ENCODE measurements around the gene NXN. TPM values are rescaled to one million over a fixed set of nuclear protein-coding genes. Genes with fewer than 3 reads are reported as not detected.

The NXN gene
- total RNA-seq, 3 donors from 2014 or later = 5.3 to 98.1 (median 9.7) TPM

DNA sequence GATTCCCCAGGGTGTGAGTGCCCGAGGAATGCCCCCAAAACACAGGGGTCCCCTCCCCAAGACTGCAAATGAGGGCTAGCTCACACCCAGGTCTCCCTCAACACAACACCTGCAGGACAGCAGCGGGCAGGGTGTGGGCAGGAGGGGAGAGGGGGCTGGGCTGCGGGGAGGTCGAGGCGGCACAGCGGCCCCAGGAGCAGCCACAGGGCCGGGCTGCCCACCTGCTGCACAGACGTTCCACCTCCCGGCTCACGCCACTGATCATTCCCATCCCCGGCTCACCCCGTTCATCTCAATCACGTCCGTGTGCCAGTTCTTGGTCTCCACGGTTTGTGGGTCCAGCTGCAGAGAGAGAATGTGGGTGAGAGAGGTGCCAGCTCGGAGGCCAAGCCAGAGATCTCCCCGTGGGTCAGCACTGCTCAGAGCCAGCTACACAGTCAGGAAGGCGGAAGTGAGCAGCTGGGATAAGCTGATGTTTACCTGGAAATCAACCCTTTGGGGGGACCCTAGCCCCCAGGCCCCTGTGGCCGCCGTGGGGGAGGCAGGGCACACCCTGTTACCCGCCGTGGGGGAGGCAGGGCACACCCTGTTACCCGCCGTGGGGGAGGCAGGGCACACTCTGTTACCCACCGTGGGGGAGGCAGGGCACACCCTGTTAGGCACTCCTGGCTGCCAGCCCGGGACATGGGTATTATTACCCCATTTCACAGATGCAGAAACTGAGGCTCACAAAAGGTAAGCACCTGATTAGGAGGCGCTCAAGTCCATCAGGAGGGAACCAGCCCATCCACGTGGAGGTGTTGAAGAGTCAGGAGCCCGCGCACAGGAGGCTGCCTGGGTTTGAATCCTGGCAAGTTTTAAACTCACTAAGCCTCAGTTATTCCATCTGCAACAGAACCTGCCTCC, 33.5 kb upstream of the NXN start:
- DNase-seq (no peak), ATAC-seq (no peak)
- intact Hi-C loops (cut with DNase I, micrococcal nuclease) = no loop called here
- Histone ChIP-seq H3K4me3 (no peak overlapping the region), H3K4me1 (ENCODE audit: low read depth) (no peaks in the 10 kb centered on the region), H3K36me3 (ENCODE audit: low read depth) (peaks cover 6% of the 10 kb centered on the region), H3K9me3 (no peaks in the 10 kb centered on the region)
- TF ChIP-seq, protein P1, sequence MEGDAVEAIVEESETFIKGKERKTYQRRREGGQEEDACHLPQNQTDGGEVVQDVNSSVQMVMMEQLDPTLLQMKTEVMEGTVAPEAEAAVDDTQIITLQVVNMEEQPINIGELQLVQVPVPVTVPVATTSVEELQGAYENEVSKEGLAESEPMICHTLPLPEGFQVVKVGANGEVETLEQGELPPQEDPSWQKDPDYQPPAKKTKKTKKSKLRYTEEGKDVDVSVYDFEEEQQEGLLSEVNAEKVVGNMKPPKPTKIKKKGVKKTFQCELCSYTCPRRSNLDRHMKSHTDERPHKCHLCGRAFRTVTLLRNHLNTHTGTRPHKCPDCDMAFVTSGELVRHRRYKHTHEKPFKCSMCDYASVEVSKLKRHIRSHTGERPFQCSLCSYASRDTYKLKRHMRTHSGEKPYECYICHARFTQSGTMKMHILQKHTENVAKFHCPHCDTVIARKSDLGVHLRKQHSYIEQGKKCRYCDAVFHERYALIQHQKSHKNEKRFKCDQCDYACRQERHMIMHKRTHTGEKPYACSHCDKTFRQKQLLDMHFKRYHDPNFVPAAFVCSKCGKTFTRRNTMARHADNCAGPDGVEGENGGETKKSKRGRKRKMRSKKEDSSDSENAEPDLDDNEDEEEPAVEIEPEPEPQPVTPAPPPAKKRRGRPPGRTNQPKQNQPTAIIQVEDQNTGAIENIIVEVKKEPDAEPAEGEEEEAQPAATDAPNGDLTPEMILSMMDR (IDR thresholded peaks at IDR 0.05) = no peak

DNA sequence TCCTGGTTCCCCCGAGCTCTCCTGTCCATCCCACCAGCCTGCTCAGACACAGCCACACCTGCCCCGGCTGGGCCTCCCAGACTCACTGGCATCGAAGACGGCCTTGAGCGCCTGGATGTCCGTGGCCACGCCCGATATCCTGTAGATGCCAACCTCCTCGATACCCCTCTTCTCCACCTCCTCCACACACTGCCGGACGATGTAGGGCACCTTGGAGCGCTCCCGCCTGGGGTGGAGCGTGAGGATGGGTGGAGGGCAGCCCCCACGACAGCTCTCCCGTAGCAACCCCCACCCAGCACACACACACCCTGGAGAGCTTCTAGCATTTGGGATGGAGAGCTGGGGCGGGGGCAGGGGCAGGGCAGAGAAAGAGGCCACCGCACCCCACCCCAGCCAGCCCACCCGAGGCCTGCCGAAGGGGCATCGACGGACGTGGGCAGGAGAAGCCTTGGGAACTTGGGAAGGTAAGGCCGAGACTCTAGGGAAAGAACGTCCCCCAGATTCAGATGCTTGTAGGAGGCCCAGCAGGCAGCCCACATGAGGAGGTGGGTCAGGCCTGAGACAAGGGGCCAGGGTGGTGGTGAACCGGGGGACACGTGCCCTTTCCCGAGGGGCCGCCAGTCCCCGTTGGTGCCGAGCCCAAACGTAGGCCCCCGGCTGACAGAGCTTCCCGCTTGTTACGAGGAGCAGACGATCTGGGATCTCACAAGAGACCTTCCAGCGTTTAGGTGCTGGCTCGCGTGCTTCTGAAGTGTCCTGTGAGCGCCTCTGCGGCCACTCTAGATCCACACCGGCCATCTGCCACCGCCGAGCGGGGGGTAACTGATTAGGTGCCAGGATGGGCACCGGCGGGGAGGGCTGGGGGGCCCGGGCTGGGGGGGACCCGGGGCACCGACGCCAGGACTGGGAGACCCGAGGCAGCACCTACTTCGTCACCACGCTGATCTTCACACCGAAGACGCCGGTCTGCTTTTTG, 32.5 kb upstream of the NXN start:
- Histone ChIP-seq H3K4me3 (no peak overlapping the region), H3K36me3 (ENCODE audit: low read depth) (peaks cover 6% of the 10 kb centered on the region), H3K4me1 (ENCODE audit: low read depth) (no peaks in the 10 kb centered on the region), H3K9me3 (no peaks in the 10 kb centered on the region)
- TF ChIP-seq, protein P1 (IDR thresholded peaks at IDR 0.05) = no peak
- ATAC-seq (no peak), DNase-seq (no peak)
- intact Hi-C loops (cut with DNase I, micrococcal nuclease) = no loop called here

- no peak for ATAC-seq
- peaks cover 4% of the 10 kb centered on the region for H3K4me1 ChIP-seq (ENCODE audit: low read depth)
- H3K36me3 ChIP-seq (ENCODE audit: low read depth) = peaks cover 6% of the 10 kb centered on the region
Observed at GRCh38 chr17:1011138-1011537, 31.6 kb upstream of the NXN start.

GRCh38 chr17:1010586-1010985, 31.0 kb upstream of the NXN start:
- TF ChIP-seq, protein P1 (IDR thresholded peaks at IDR 0.05) = no peak
- intact Hi-C loops (cut with DNase I, micrococcal nuclease) = no loop called here
- Histone ChIP-seq H3K4me3 (no peak overlapping the region), H3K4me1 (ENCODE audit: low read depth) (peaks cover 8% of the 10 kb centered on the region), H3K36me3 (ENCODE audit: low read depth) (peaks cover 6% of the 10 kb centered on the region), H3K9me3 (no peaks in the 10 kb centered on the region)
- DNase-seq (no peak), ATAC-seq (no peak)

More at GRCh38 chr17:1011138-1011537, 31.6 kb upstream of the NXN start:
- Histone ChIP-seq H3K9me3 (no peaks in the 10 kb centered on the region), H3K4me3 (no peak overlapping the region)
- TF ChIP-seq, protein P1 (IDR thresholded peaks at IDR 0.05) = no peak
- no peak for DNase-seq
- intact Hi-C loops (cut with DNase I, micrococcal nuclease) = no loop called here

DNA sequence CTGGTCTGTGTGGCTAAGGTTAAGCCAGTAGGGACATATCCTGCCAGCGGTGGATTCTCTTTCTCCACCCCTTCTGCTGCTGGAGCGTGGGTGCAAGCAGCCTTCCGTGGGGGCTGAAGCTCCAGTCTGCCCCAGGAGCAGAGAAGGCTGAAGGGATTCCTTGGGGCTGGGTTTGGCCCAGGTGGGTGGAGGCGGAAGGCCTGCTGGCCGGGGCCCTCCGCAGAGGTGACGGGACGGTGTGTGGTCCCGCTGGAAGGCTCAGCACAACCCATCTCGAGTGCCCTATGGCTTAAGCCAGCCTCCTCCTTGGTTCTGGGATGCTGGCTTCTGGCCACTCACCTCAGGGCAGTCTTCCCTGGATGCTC, 30.5 kb upstream of the NXN start:
- H3K9me3 ChIP-seq = no peaks in the 10 kb centered on the region
- peaks cover 6% of the 10 kb centered on the region for H3K36me3 ChIP-seq (ENCODE audit: low read depth)
- no peak for DNase-seq
- no peak for ATAC-seq
- peaks cover 8% of the 10 kb centered on the region for H3K4me1 ChIP-seq (ENCODE audit: low read depth)
- intact Hi-C loops (cut with DNase I, micrococcal nuclease) = no loop called here
- H3K4me3 ChIP-seq = no peak overlapping the region
- TF ChIP-seq, protein P1 (IDR thresholded peaks at IDR 0.05) = no peak
